Measurements from ENCODE around the gene CDHR1.

The CDHR1 gene

DNA sequence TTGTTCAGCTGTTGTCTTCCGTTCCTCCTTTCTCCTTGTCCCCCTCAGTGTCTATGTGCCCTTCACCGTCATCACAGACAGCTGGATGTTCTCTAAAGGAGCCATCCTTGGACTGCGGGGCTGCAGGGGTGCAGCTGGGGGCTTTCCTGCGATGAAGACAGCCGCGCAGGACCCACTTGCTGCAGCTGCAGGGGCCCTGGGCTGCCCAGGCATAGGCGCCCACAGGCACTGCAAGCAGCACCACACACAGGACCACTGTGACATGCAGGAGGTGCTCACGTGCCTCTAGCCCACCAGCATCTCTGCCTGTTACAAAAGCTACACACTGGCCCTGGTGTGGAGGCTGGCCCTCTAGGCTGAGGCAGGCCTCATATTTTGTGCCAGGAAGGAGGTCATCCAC, 27.6 kb downstream of the CDHR1 start:
- TF ChIP-seq, protein P1, sequence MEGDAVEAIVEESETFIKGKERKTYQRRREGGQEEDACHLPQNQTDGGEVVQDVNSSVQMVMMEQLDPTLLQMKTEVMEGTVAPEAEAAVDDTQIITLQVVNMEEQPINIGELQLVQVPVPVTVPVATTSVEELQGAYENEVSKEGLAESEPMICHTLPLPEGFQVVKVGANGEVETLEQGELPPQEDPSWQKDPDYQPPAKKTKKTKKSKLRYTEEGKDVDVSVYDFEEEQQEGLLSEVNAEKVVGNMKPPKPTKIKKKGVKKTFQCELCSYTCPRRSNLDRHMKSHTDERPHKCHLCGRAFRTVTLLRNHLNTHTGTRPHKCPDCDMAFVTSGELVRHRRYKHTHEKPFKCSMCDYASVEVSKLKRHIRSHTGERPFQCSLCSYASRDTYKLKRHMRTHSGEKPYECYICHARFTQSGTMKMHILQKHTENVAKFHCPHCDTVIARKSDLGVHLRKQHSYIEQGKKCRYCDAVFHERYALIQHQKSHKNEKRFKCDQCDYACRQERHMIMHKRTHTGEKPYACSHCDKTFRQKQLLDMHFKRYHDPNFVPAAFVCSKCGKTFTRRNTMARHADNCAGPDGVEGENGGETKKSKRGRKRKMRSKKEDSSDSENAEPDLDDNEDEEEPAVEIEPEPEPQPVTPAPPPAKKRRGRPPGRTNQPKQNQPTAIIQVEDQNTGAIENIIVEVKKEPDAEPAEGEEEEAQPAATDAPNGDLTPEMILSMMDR (IDR thresholded peaks at IDR 0.05; ENCODE audit: extremely low read depth, insufficient read depth, missing control alignments) = no peak
- DNase-seq (ENCODE audit: low spot score) = no peak
- in situ Hi-C loops (cut with MboI; ENCODE audit: low pct_unique_long_range_greater_than_20kb, low sequenced_read_pairs, unreplicated experiment) = no loop called here

DNA sequence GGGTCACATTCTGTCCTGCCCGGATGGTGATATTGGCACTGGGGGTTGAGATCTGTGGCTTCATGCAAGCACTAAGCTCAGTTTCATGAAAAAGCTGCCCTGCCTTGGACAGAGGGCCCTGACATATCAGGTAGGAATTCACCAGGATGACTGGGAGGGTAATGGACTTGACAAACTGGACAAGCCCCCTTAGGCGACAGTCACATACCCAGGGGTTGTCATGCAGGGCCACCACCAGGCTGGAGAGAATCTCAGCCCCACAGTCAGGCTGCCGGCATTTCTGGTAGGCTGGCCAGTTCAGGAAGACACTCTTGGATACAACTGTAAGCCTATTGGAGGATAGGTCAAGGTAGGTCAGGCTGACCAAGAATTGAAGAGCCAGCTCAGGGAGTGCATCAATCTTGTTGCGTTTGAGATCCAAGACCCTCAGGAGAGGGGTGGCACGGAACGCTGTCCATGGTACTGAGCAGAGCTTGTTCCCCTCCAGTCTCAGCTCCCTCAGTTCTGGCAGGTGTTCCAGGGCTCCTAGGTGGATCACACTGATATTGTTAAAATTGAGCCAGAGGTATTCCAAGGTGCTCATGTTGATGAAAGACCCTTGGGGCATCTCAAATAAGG, 30.2 kb downstream of the CDHR1 start:
- TF ChIP-seq, protein P1 (IDR thresholded peaks at IDR 0.05; ENCODE audit: extremely low read depth, insufficient read depth, missing control alignments) = no peak
- no peak for DNase-seq (ENCODE audit: low spot score)
- in situ Hi-C loops (cut with MboI; ENCODE audit: low pct_unique_long_range_greater_than_20kb, low sequenced_read_pairs, unreplicated experiment) = no loop called here

DNA sequence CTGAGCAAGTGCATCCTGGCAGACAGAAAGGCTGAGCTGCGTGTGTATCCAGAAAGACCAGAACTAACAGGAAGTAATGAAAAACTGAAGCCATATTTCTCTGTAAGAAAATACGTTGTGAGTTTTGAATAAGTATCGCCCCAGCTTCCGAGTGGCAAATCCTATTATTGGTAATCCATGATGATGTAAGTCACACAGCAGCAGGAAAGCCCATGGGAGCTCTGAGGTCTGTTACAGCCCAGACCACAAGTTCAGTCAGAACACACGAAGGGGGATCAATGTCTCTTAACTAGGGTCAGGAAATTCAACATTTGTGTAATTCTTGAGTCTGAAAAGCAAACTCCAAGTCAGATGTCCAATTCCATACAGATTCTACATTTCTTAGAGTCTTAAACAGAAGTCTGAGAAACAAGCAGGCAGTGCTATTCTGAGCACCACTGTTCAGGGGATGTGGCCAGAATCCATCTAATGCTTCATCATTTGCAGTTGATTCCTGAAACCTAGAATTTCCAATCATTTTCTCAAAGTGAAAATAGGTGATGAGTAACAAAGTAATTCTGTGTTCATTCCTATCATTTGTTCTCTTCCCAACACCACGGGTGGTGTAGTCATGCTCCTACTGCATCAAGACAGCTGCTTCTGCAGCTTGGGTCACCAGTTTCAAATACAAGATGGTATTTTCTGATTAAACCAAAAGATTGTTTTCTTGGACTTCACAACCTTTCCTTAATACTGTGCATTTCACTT, 31.3 kb downstream of the CDHR1 start, which contains the start of gene LRIT2:
Gene LRIT2 (minus strand): TSS at position 118 of the 747 bp plus-strand sequence. CDS start 24 bp downstream, at position 94.
- DNase-seq (ENCODE audit: low spot score) = no peak
- in situ Hi-C loops (cut with MboI; ENCODE audit: low pct_unique_long_range_greater_than_20kb, low sequenced_read_pairs, unreplicated experiment) = no loop called here
- TF ChIP-seq, protein P1 (IDR thresholded peaks at IDR 0.05; ENCODE audit: extremely low read depth, insufficient read depth, missing control alignments) = no peak

DNA sequence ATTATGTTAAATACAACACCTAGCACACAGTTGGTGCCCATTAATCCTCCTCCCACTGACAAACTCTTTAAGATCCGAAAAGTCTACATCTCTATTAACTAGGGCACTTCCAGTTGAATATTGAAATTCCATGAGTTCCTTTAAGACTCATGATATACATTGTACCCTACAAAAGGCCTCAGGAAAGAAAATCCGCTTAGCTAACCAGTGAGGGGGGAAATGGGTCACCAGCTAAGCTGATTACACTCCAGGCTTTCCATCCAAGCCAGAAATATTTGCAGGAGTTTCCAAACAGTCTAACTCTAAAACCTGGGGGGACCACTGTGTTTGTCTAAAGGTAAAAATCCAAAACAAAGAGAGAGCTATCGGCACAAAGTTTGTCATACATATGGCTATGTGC, 32.3 kb downstream of the CDHR1 start:
- in situ Hi-C loops (cut with MboI; ENCODE audit: low pct_unique_long_range_greater_than_20kb, low sequenced_read_pairs, unreplicated experiment) = no loop called here
- no peak for DNase-seq (ENCODE audit: low spot score)
- TF ChIP-seq, protein P1 (IDR thresholded peaks at IDR 0.05; ENCODE audit: extremely low read depth, insufficient read depth, missing control alignments) = no peak

DNA sequence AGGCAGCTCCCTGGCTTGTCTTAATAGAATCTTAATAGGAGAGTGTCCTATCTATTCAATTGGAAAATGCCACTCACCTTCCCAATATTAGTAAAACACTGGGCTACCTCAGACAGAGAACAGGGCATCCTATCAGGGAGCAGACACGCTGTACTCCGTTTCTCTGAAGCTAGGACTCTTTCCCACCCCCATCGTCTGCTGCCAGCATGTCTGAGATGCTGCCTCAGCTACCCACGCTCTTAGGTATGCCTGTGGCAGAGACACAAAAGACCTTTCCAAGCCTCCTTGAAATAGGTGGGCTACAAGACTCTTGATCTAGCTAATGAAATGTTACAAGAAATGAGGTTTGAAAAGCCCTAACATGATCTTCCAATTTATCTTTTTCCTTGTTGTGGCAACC, 33.5 kb downstream of the CDHR1 start:
- TF ChIP-seq, protein P1 (IDR thresholded peaks at IDR 0.05; ENCODE audit: extremely low read depth, insufficient read depth, missing control alignments) = no peak
- in situ Hi-C loops (cut with MboI; ENCODE audit: low pct_unique_long_range_greater_than_20kb, low sequenced_read_pairs, unreplicated experiment) = no loop called here
- DNase-seq (ENCODE audit: low spot score) = no peak

DNA sequence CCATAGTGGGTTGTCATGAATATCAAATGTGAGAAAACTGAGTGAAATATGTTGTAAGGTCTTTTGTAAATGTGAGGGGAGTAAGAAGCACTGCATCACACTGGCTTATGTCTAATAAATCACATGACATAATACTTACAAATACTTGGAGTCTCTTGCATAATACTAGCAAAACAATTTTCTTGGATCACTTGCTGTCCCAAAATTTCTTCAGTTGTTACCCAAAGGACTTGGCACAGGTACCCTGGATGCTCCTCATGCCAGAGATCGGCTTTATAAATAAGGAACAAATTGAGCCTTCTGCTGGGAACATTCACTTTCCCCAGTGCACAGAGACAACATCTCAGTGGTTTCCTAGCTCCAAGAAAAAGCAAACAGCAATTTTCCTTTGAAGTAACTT, 36.0 kb downstream of the CDHR1 start:
- DNase-seq (ENCODE audit: low spot score) = no peak
- in situ Hi-C loops (cut with MboI; ENCODE audit: low pct_unique_long_range_greater_than_20kb, low sequenced_read_pairs, unreplicated experiment) = no loop called here

More for the DNA sequence above, 36.0 kb downstream of the CDHR1 start:
- TF ChIP-seq, protein P1 (IDR thresholded peaks at IDR 0.05; ENCODE audit: extremely low read depth, insufficient read depth, missing control alignments) = no peak
